BLaER1 (cell line): ENCODE measurements around the gene KRT75.

Experiments used
- H3K27ac ChIP-seq: shearing (Covaris generic); formaldehyde crosslinking; 2 replicates; pipeline ENCODE4 v1.8.1; 2022
- H3K27me3 ChIP-seq: shearing (Covaris generic); formaldehyde crosslinking; 2 replicates; pipeline ENCODE4 v1.8.1; 2022
- H3K36me3 ChIP-seq: shearing (Covaris generic); formaldehyde crosslinking; 2 replicates; pipeline ENCODE4 v1.8.1; 2022
- H3K4me1 ChIP-seq: shearing (Covaris generic); formaldehyde crosslinking; 2 replicates; pipeline ENCODE4 v1.8.1; 2022
- H3K4me2 ChIP-seq: shearing (Covaris generic); formaldehyde crosslinking; 2 replicates; pipeline ENCODE4 v1.8.1; 2022
- H3K4me3 ChIP-seq: shearing (Covaris generic); formaldehyde crosslinking; 2 replicates; pipeline ENCODE4 v1.8.1; 2022
- H3K9ac ChIP-seq: shearing (Covaris generic); formaldehyde crosslinking; 2 replicates; pipeline ENCODE4 v1.8.1; 2022
- H3K9me3 ChIP-seq: shearing (Covaris generic); formaldehyde crosslinking; 2 replicates; pipeline ENCODE4 v1.8.1; 2022
- H4K20me1 ChIP-seq: shearing (Covaris generic); formaldehyde crosslinking; 2 replicates; pipeline ENCODE4 v1.8.1; 2022
- Cebpa-rat ChIP-seq: shearing (Covaris generic); IDR thresholded peaks from 2 replicates; pipeline ENCODE4 v1.8.1; 2022

Gene KRT75

GRCh38 chr12:52434760-52435530 is 774 bp upstream of the KRT75 start:
- H3K9ac ChIP-seq, result no peak overlapping the region
- H3K36me3 ChIP-seq, result no peaks in the 10 kb centered on the region
- H3K4me3 ChIP-seq, result no peak overlapping the region
- no peak overlapping the region for H3K27ac ChIP-seq
- no peaks in the 10 kb centered on the region for H3K4me1 ChIP-seq
- TF ChIP-seq Cebpa-rat, result no peak
- no peak overlapping the region for H3K4me2 ChIP-seq
- no peaks in the 10 kb centered on the region for H4K20me1 ChIP-seq
- H3K27me3 ChIP-seq, result no peaks in the 10 kb centered on the region
- no peaks in the 10 kb centered on the region for H3K9me3 ChIP-seq

GRCh38 chr12:52433501-52434080 is 580 bp downstream of the KRT75 start:
- Histone ChIP-seq H3K9me3 (no peaks in the 10 kb centered on the region), H3K4me2 (no peak overlapping the region), H3K4me1 (no peaks in the 10 kb centered on the region), H4K20me1 (no peaks in the 10 kb centered on the region), H3K9ac (no peak overlapping the region), H3K4me3 (no peak overlapping the region), H3K36me3 (no peaks in the 10 kb centered on the region), H3K27ac (no peak overlapping the region), H3K27me3 (no peaks in the 10 kb centered on the region)
- no peak for TF ChIP-seq Cebpa-rat

GRCh38 chr12:52432559-52433207 is 1.5 kb downstream of the KRT75 start:
- no peak overlapping the region for H3K4me3 ChIP-seq
- no peak overlapping the region for H3K4me2 ChIP-seq
- no peaks in the 10 kb centered on the region for H3K27me3 ChIP-seq
- no peaks in the 10 kb centered on the region for H3K36me3 ChIP-seq
- H3K9me3 ChIP-seq, result no peaks in the 10 kb centered on the region
- H3K4me1 ChIP-seq, result no peaks in the 10 kb centered on the region
- no peak for TF ChIP-seq Cebpa-rat
- no peak overlapping the region for H3K27ac ChIP-seq
- H3K9ac ChIP-seq, result no peak overlapping the region
- no peaks in the 10 kb centered on the region for H4K20me1 ChIP-seq

GRCh38 chr12:52428121-52428520 is 6.0 kb downstream of the KRT75 start:
- Histone ChIP-seq H3K4me2 (no peak overlapping the region), H4K20me1 (no peaks in the 10 kb centered on the region), H3K9ac (no peak overlapping the region), H3K36me3 (no peaks in the 10 kb centered on the region), H3K27ac (no peak overlapping the region), H3K4me1 (no peaks in the 10 kb centered on the region), H3K4me3 (no peak overlapping the region), H3K9me3 (no peaks in the 10 kb centered on the region), H3K27me3 (no peaks in the 10 kb centered on the region)
- no peak for TF ChIP-seq Cebpa-rat

GRCh38 chr12:52427083-52427482 is 7.1 kb downstream of the KRT75 start:
- H4K20me1 ChIP-seq, result no peaks in the 10 kb centered on the region

GRCh38 chr12:52426034-52426433 is 8.1 kb downstream of the KRT75 start:
- TF ChIP-seq Cebpa-rat, result no peak
- no peak overlapping the region for H3K4me2 ChIP-seq

More at GRCh38 chr12:52427083-52427482, 7.1 kb downstream of the KRT75 start:
- no peak overlapping the region for H3K9ac ChIP-seq
- no peaks in the 10 kb centered on the region for H3K27me3 ChIP-seq
- no peak overlapping the region for H3K27ac ChIP-seq
- no peak for TF ChIP-seq Cebpa-rat
- H3K36me3 ChIP-seq, result no peaks in the 10 kb centered on the region
- no peak overlapping the region for H3K4me3 ChIP-seq
- no peaks in the 10 kb centered on the region for H3K9me3 ChIP-seq
- no peak overlapping the region for H3K4me2 ChIP-seq
- no peaks in the 10 kb centered on the region for H3K4me1 ChIP-seq

GRCh38 chr12:52425466-52425865 is 8.7 kb downstream of the KRT75 start:
- Histone ChIP-seq H3K27me3 (no peaks in the 10 kb centered on the region), H3K9me3 (no peaks in the 10 kb centered on the region), H4K20me1 (no peaks in the 10 kb centered on the region), H3K36me3 (no peaks in the 10 kb centered on the region), H3K4me2 (no peak overlapping the region), H3K4me3 (no peak overlapping the region), H3K27ac (no peak overlapping the region), H3K9ac (no peak overlapping the region), H3K4me1 (no peaks in the 10 kb centered on the region)
- TF ChIP-seq Cebpa-rat, result no peak

More at GRCh38 chr12:52426034-52426433, 8.1 kb downstream of the KRT75 start:
- Histone ChIP-seq H3K9me3 (no peaks in the 10 kb centered on the region), H3K4me3 (no peak overlapping the region), H3K27ac (no peak overlapping the region), H3K36me3 (no peaks in the 10 kb centered on the region), H4K20me1 (no peaks in the 10 kb centered on the region), H3K9ac (no peak overlapping the region), H3K27me3 (no peaks in the 10 kb centered on the region), H3K4me1 (no peaks in the 10 kb centered on the region)

- H4K20me1 ChIP-seq, result no peaks in the 10 kb centered on the region
- H3K27ac ChIP-seq, result no peak overlapping the region
- no peak for TF ChIP-seq Cebpa-rat
- H3K27me3 ChIP-seq, result no peaks in the 10 kb centered on the region
- no peak overlapping the region for H3K9ac ChIP-seq
- H3K4me2 ChIP-seq, result no peak overlapping the region
- H3K36me3 ChIP-seq, result no peaks in the 10 kb centered on the region
- no peaks in the 10 kb centered on the region for H3K9me3 ChIP-seq
- H3K4me3 ChIP-seq, result no peak overlapping the region
- H3K4me1 ChIP-seq, result peaks cover 9% of the 10 kb centered on the region
Observed at GRCh38 chr12:52423661-52424500, 10.3 kb downstream of the KRT75 start.

GRCh38 chr12:52423035-52423434 is 11.1 kb downstream of the KRT75 start:
- Histone ChIP-seq H3K9me3 (no peaks in the 10 kb centered on the region), H3K36me3 (no peaks in the 10 kb centered on the region), H4K20me1 (no peaks in the 10 kb centered on the region), H3K4me2 (no peak overlapping the region), H3K4me1 (peaks cover 9% of the 10 kb centered on the region), H3K4me3 (no peak overlapping the region), H3K27me3 (no peaks in the 10 kb centered on the region), H3K9ac (no peak overlapping the region), H3K27ac (no peak overlapping the region)
- TF ChIP-seq Cebpa-rat, result no peak

- Histone ChIP-seq H3K4me3 (no peak overlapping the region), H3K27me3 (no peaks in the 10 kb centered on the region), H3K9me3 (no peaks in the 10 kb centered on the region), H3K4me2 (peak overlapping the region; percentile 14), H4K20me1 (no peaks in the 10 kb centered on the region), H3K27ac (no peak overlapping the region), H3K9ac (no peak overlapping the region), H3K36me3 (no peaks in the 10 kb centered on the region), H3K4me1 (peaks cover 9% of the 10 kb centered on the region)
- no peak for TF ChIP-seq Cebpa-rat
Observed at GRCh38 chr12:52419656-52420055, 14.5 kb downstream of the KRT75 start.
